Activated T-helper 2 cell treated with anti-CD3 and anti-CD28 coated beads, Interferon-gamma antibody, Interleukin-2, Interleukin-4, amounts not matched to agents 10 μg/mL and 5 μg/mL and 100 μg/mL, durations not matched to agents 14 hours and 24 hours and 36 hours (primary cell): ENCODE measurements around the gene KCP. TPM values are rescaled to one million over a fixed set of nuclear protein-coding genes. Genes with fewer than 3 reads are reported as not detected.
A peak's percentile ranks its signal among the peaks of the same experiment; 100 is the strongest.
"Not testable (repeated sequence)": the region's sequence is repeated elsewhere in the genome, so short reads cannot be mapped to it uniquely, and the experiment has no call there.

Experiments
- DNase-seq: peaks from one replicate; pipeline ENCODE4 v3.0.0; 2021; ENCODE audit warnings: low spot score
- H3K27ac Mint-ChIP-seq: one replicate; pipeline ENCODE4 v1.8.0; 2021; ENCODE audit warnings: mixed read lengths
- H3K27me3 Mint-ChIP-seq: one replicate; pipeline ENCODE4 v1.8.0; 2021; ENCODE audit warnings: low read depth, mixed read lengths
- H3K36me3 Mint-ChIP-seq: one replicate; pipeline ENCODE4 v1.8.0; 2021; ENCODE audit warnings: low read depth, mixed read lengths
- H3K4me1 Mint-ChIP-seq: one replicate; pipeline ENCODE4 v1.8.0; 2021; ENCODE audit warnings: low read depth, mixed read lengths
- H3K4me3 Mint-ChIP-seq: one replicate; pipeline ENCODE4 v1.8.0; 2021; ENCODE audit warnings: low read depth, mild to moderate bottlenecking, moderate library complexity, mixed read lengths
- H3K9me3 Mint-ChIP-seq: one replicate; pipeline ENCODE4 v1.8.0; 2021; ENCODE audit warnings: mixed read lengths
- intact Hi-C: fragments of 100-400 bp; cut with micrococcal nuclease; formaldehyde crosslinking; loops from one replicate; pipeline ENCODE4 v1.15.1; 2023
- total RNA-seq: library from RNA; stranded (reverse); gene quantifications from 2 replicates; pipeline ENCODE4 v1.2.3, GENCODE V29; 2022

The KCP gene
- total RNA-seq, 1 donor from 2014 or later = not detected

DNA sequence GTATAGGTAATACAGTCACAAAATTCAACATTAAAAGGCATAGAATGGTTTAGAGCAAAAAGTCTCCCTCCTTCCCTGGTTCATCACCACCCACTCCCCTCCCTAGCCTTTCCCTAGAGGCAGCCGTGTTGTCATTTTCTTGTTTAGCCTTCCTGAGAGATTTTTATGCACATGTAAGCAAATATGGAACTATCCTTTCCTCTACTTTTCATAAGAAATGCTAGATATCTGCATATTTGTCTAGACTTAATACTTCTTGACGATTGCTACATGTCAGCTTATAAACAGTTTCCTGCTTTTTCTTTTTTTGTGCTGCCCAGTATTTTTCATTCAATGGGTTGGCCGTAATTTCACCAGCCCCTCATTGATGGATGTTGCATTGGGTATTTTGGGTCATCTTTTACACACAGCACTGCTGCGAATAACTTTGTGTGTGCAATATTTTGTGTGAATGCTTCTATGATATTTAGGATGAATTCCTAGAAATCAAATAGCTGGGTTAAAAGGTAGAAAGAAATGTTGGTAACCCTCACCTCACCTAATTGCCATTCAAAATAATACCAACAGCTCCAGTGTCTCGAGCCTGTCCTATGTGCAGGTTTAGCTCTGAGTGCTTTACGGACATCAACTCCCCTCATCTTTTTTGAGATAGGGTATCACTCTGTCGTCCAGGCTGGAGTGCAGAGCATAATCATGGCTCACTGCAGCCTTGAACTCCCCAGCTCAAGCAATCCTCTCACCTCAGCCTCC lies 34.2 kb upstream of the KCP start:
- Mint-ChIP-seq H3K36me3 (no peaks in the 10 kb centered on the region), H3K4me1 (peaks cover 19% of the 10 kb centered on the region), H3K27me3 (no peaks in the 10 kb centered on the region), H3K27ac (no peak overlapping the region), H3K4me3 (no peak overlapping the region), H3K9me3 (no peaks in the 10 kb centered on the region)
- no peak for DNase-seq
- intact Hi-C loops = no loop called here

DNA sequence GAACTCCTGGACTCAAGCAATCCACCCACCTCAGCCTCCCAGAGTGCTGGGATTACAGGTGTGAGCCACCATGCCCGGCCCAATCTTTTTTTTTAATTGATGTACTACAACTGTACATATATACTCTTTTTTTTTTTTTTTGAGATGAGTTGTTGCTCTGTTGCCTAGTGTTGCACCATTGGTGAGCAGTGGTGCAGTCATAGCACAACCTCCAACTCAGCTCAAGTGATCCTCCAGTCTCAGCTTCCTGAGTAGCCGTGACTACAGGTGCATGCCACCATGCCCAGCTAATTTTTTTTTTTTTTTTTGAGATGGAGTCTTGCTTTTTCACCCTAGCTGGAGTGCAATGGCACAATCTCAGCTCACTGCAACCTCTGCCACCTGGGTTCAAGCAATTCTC lies 32.7 kb upstream of the KCP start:
- H3K36me3 Mint-ChIP-seq, DNase-seq, intact Hi-C loops, H3K4me3 Mint-ChIP-seq, H3K27ac Mint-ChIP-seq, H3K9me3 Mint-ChIP-seq, H3K27me3 Mint-ChIP-seq: not testable (repeated sequence)
- H3K4me1 Mint-ChIP-seq = peaks cover 23% of the 10 kb centered on the region

DNA sequence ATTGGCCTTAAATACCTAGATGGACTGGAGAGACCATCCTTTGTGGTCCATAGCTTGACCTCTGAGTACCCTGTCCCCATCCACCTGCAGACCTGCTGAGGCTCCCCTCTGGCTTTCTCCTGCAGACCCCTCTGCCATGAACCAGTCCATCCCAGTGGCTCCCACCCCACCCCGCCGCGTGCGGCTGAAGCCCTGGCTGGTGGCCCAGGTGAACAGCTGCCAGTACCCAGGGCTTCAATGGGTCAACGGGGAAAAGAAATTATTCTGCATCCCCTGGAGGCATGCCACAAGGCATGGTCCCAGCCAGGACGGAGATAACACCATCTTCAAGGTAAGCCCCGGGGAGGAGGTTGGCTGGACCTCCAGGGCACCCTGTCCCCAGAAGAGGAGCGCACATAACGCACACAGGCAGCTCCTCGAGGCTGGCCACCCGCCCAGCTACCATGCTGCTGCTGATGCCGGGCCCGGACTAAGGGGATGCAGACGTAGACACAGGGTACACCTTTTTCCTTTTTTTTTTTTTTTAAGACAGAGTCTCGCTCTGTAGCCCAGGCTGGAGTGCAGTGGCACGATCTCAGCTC lies 31.5 kb upstream of the KCP start:
- Mint-ChIP-seq H3K4me3 (no peak overlapping the region), H3K4me1 (peaks cover 27% of the 10 kb centered on the region), H3K27ac (no peak overlapping the region), H3K36me3 (no peaks in the 10 kb centered on the region), H3K9me3 (no peaks in the 10 kb centered on the region), H3K27me3 (peaks cover 6% of the 10 kb centered on the region)
- intact Hi-C loops = no loop called here
- DNase-seq = no peak

DNA sequence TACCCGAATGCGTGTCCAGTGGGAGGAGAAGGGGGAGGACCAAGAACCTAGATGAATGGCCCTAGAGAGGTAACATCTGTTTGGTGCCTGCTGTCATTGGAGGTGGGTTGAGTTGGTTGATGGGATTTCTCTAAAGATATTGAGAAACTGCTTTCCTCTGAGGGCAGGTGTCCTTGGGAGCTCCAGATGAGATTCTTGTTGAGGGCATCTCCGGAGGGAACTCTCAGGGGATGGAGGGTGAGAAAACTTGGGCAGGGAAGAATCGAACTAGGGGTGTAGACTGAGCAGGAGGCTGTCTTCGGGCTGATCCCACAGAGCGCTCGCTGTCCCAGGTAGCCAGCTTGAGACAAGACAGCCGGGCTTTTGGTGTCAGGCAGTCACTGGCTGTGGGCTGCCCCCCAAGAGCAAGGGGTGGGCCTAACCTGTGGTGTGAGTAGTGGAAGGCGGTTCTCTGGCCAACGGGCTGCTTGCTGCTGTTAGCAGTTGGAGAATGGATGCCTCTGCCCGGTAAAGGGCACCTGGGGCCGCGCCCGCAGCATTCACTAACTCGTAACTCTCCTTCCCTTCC lies 30.9 kb upstream of the KCP start:
- H3K4me3 Mint-ChIP-seq = peak overlapping the region; percentile 51
- peaks cover 10% of the 10 kb centered on the region for H3K27me3 Mint-ChIP-seq
- H3K36me3 Mint-ChIP-seq = no peaks in the 10 kb centered on the region
- no peak for DNase-seq
- H3K27ac Mint-ChIP-seq = no peak overlapping the region
- H3K9me3 Mint-ChIP-seq = no peaks in the 10 kb centered on the region
- H3K4me1 Mint-ChIP-seq = peaks cover 30% of the 10 kb centered on the region
- intact Hi-C loops = no loop called here

DNA sequence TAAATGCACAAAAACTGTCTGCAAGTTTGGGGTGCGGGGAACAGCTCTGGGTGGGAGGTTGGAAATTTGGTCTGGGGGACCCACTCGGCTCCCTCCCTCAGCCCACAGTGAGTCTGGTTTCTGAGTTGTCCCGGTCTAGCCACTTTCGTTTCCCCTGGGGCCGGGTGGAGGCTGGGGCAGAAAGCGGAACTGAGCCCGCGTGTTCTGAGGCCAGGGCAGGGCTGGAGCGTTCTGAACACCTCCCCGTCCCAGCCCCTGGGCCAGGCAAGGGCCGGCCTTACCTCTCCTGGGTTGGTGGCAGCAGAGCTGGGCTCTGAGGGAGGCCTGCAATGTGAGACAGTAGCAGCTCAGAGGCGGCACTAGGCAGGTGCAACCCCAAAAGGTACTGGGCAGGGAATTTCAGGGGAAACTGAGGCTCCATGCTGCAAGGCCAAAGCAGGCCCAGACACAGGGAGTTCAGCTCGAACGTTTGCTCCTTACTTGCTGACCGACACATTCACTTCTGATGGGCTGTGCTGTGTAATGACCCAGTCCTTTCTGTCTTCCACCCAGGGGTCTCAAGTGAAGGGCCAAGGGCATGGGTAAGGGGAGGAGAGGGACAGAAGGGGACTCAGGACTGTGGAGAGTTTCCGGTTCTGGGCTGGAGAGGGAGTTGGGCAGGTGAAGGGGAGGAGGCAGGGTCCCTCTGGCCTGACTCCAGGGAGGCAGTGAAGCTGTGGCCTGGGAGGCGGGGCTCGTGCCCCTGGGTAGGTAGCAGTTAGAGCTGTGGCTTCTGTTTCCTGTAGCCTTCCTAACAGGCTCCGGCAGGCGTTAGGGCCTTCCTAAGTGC lies 30.2 kb upstream of the KCP start:
- H3K4me1 Mint-ChIP-seq = peaks cover 31% of the 10 kb centered on the region
- H3K27me3 Mint-ChIP-seq = peaks cover 12% of the 10 kb centered on the region

DNA sequence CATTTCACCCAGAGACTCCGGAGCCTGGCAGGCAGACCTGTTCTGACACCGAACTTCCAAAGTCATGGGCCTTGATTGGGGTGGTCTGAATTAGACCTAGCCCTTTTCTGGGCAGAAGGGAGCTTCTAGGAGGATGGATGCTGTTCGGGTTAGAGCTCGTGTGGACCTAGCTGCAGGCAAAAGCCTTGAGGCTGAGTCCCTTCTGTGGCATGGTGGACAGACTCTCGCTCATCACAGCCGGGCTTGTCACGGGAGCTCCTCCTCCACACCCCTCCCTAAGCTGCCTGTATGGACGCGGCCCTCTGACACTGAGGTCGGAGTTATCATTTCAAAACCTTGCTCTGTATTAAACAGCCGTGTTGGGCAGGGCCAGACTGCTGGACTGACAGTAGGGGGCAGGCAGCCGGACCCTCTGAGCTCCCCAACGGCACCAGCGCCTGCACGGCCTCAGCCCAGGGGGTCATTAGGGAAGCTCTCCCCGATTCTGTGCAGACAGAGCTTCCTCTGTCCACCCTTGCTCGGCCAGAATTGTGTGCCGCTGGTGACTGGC lies 29.4 kb upstream of the KCP start:
- DNase-seq = no peak
- no peak overlapping the region for H3K27ac Mint-ChIP-seq

More for the DNA sequence above, 30.2 kb upstream of the KCP start:
- Mint-ChIP-seq H3K27ac (peak overlapping the region; percentile 47), H3K36me3 (no peaks in the 10 kb centered on the region), H3K9me3 (no peaks in the 10 kb centered on the region), H3K4me3 (peak overlapping the region; percentile 51)
- DNase-seq = no peak
- intact Hi-C loops = no loop called here

DNA sequence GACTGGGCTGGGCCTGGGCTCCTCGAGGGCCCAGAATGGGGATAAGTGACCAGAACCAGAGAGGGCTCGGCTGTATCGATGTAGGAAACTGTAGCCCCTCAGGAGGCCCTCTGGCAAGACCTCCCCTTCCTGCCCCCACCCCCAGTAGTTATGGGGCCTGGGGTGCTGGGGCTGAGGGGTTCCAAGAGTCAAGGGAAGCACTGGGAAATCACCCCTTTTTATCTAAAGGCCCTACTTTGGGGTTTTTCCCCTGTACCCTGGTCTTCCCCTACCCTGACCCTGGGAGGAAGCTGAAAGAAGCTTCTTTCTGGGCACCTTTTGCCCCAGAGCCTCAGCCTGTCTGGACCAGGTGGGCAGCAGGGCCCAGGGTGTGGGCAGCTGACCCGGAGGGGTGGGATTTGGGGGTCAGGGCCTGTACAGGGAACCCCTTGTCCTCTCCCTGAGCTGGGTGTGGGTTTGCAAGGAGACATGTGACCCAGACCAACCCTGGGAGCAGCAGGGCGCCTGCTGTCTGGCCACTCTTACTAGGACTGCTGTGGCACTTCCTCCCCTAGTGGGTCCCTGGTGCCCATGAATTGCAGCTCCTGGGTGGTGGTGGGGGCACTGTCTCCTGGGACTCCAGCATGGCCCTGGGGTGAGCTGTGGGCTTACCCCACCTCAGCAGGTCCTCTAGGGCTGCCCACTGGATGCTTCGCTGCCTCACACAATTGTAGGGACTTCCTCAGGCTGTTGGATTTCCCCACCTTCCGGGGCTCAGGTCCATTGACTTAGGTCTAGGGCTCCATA lies 28.8 kb upstream of the KCP start:
- intact Hi-C loops = no loop called here
- Mint-ChIP-seq H3K36me3 (no peaks in the 10 kb centered on the region), H3K4me3 (peak overlapping the region; percentile 90), H3K9me3 (no peaks in the 10 kb centered on the region), H3K27me3 (peaks cover 18% of the 10 kb centered on the region), H3K4me1 (peaks cover 33% of the 10 kb centered on the region), H3K27ac (no peak overlapping the region)
- no peak for DNase-seq

More for the DNA sequence above, 29.4 kb upstream of the KCP start:
- peak overlapping the region; percentile 90 for H3K4me3 Mint-ChIP-seq
- H3K9me3 Mint-ChIP-seq = no peaks in the 10 kb centered on the region
- peaks cover 33% of the 10 kb centered on the region for H3K4me1 Mint-ChIP-seq
- H3K27me3 Mint-ChIP-seq = peaks cover 18% of the 10 kb centered on the region
- intact Hi-C loops = no loop called here
- H3K36me3 Mint-ChIP-seq = no peaks in the 10 kb centered on the region

DNA sequence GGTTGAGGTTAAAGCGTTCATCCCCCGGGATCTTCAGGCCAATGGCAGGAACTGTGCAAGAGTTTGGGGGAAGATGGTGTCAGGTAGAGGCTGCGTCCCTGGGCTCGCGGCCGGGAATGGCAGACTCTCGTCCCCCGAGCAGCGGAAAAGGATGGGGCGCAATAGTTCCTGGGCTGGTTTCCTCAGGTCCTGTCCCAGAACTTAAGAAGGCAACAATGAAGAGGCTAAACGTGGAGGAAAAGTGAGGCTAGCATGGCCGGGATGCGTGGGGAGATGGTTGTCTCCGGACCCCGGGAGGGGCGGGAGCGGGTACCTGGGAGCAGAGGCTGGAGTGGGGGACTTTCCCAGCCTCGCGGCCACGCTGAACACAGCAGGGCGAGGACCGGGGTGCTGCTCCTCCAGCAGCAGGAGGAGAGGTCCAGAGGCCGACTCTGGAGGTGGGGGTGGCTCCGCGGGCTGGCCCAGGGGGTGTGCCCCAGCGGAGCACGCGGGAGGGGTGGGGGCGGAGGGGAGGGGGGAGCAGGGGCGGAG lies 28.1 kb upstream of the KCP start:
- peak overlapping the region; percentile 82 for H3K27ac Mint-ChIP-seq
- intact Hi-C loops = no loop called here
- no peak for DNase-seq

DNA sequence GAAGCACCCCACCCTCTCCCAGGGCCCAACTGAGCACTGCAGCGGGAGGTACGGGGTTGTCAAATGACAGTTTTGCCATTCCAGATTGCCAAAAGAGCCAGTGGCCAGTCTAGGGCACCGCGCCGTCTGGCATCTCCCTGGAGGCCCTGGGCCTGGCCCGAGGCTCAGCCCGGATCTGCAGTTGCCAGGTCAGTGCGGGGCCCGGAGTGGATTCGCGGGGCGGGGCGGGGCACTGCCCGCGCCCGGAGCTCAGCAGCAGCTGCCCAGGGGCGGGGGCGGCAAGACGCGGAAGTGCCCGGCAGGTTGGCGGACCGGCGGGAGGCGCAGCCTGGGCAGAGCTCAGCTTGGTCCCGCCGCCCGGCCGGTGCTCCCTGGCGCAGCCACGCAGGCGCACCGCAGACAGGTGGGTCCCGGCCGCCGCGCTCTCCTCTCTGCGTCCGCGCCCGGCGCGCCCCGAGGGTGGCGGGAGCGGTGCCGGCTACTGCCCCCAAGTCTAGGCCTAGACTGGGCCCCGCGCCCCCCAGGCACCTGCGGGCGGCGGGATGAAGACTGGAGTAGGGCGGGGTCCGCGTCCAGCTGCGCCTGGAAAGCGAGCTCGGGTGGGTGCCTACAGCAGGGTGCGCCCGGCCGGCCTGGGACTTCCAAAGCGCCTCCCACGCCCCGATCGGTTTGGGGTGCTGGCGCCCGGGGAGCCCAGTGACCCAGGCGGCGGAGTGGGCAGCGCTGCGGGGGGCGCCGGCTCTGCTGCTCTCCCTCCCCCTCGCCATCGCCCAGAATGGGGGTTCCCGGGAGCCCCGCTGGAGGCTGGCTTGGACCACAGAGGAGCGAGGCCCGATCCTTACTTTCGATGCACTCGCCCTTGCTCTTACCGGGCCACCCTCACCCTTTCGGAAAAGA lies 27.4 kb upstream of the KCP start, which contains the start of gene IRF5:
Gene IRF5 (plus strand): TSS at position 281 of the 897 bp plus-strand sequence. CDS start 4,155 bp downstream, outside the sequence.
- peaks cover 21% of the 10 kb centered on the region for H3K27me3 Mint-ChIP-seq

More for the DNA sequence above, 28.1 kb upstream of the KCP start:
- no peaks in the 10 kb centered on the region for H3K9me3 Mint-ChIP-seq
- peak overlapping the region; percentile 90 for H3K4me3 Mint-ChIP-seq
- peaks cover 34% of the 10 kb centered on the region for H3K4me1 Mint-ChIP-seq
- no peaks in the 10 kb centered on the region for H3K36me3 Mint-ChIP-seq
- H3K27me3 Mint-ChIP-seq = peaks cover 18% of the 10 kb centered on the region

DNA sequence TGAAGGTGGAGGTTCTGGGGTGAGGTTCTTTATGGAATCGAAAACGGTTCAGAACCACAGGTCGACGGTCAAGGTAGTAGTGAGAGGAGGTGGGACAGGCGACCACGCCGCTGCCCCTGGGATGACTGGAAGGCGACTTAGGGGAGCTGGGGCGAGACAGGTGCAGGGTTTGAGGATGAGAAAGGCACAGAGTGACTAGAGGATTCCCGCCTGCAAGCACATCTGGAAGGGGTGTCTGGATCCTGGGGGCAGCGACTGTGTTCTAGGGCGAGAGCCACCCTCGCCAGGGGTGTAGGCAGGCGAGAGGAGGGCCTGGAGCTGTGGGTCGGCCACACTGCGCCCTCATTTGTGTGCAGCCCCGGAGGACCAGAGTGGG lies 26.8 kb upstream of the KCP start:
- H3K4me3 Mint-ChIP-seq = peak overlapping the region; percentile 75
- H3K9me3 Mint-ChIP-seq = no peaks in the 10 kb centered on the region
- peaks cover 43% of the 10 kb centered on the region for H3K4me1 Mint-ChIP-seq
- H3K27ac Mint-ChIP-seq = peak overlapping the region; percentile 22
- no peak for DNase-seq
- peaks cover 3% of the 10 kb centered on the region for H3K36me3 Mint-ChIP-seq
- intact Hi-C loops = loop anchor here (2.0 kb wide), 1 partner anchor 26 kb away; no protein-coding TSS in a partner anchor
- peaks cover 21% of the 10 kb centered on the region for H3K27me3 Mint-ChIP-seq

More for the DNA sequence above, 27.4 kb upstream of the KCP start, which contains the start of gene IRF5:
- peak within 1 kb of the TSS; percentile 90 for H3K4me3 Mint-ChIP-seq
- H3K4me1 Mint-ChIP-seq = peaks cover 41% of the 10 kb centered on the region
- peaks cover 3% of the 10 kb centered on the region for H3K36me3 Mint-ChIP-seq
- H3K9me3 Mint-ChIP-seq = no peaks in the 10 kb centered on the region
- no peak for DNase-seq
- H3K27ac Mint-ChIP-seq = peak within 1 kb of the TSS; percentile 82
- intact Hi-C loops = loop anchor here (2.0 kb wide), 1 partner anchor 25 kb away; no protein-coding TSS in a partner anchor

DNA sequence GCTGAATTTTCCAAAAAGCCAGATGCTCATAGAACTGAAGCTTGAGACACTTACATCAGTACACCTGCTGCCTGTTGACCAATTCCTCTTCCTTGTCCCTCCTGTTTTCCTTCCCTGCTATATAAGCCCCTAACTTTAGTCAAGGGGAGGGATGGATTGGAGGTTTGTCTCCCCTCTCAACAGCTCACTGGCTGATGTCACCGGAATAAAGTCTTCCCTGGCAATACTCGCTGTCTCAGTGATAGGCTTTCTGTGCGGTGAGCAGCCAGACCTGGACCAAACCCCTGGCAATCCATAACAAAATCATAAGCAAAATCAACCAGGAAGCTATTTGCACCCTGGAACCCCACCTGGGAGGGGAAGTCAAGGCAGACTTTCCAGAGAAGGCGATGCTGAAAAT lies 26.3 kb upstream of the KCP start:
- Mint-ChIP-seq H3K27ac (peak overlapping the region; percentile 22), H3K27me3 (peaks cover 21% of the 10 kb centered on the region), H3K4me3 (peak overlapping the region; percentile 75), H3K4me1 (peaks cover 43% of the 10 kb centered on the region), H3K36me3 (peaks cover 3% of the 10 kb centered on the region), H3K9me3 (no peaks in the 10 kb centered on the region)
- DNase-seq = no peak
- intact Hi-C loops = loop anchor here (2.0 kb wide), 1 partner anchor 26 kb away; no protein-coding TSS in a partner anchor
